Measurements from ENCODE around the gene MDFI.

Gene MDFI, protein sequence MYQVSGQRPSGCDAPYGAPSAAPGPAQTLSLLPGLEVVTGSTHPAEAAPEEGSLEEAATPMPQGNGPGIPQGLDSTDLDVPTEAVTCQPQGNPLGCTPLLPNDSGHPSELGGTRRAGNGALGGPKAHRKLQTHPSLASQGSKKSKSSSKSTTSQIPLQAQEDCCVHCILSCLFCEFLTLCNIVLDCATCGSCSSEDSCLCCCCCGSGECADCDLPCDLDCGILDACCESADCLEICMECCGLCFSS

GRCh38 chr6:41638002-41638934, at the start of gene MDFI:
Gene MDFI (plus strand): TSS chr6:41638468. CDS start chr6:41638750, 282 bp downstream.
- FAIRE-seq (no peak), DNase-seq (ENCODE audit: insufficient read length, low spot score) (peak; percentile 33)

GRCh38 chr6:41589223-41589622, 49.0 kb upstream of the MDFI start:
- FAIRE-seq (no peak), DNase-seq (ENCODE audit: insufficient read length, low spot score) (no peak)

GRCh38 chr6:41589636-41590622, 48.3 kb upstream of the MDFI start:
- DNase-seq (ENCODE audit: insufficient read length, low spot score) (no peak), FAIRE-seq (no peak)

- FAIRE-seq (no peak), DNase-seq (ENCODE audit: insufficient read length, low spot score) (no peak)
Measured at GRCh38 chr6:41591122-41591521, 47.1 kb upstream of the MDFI start.

DNA sequence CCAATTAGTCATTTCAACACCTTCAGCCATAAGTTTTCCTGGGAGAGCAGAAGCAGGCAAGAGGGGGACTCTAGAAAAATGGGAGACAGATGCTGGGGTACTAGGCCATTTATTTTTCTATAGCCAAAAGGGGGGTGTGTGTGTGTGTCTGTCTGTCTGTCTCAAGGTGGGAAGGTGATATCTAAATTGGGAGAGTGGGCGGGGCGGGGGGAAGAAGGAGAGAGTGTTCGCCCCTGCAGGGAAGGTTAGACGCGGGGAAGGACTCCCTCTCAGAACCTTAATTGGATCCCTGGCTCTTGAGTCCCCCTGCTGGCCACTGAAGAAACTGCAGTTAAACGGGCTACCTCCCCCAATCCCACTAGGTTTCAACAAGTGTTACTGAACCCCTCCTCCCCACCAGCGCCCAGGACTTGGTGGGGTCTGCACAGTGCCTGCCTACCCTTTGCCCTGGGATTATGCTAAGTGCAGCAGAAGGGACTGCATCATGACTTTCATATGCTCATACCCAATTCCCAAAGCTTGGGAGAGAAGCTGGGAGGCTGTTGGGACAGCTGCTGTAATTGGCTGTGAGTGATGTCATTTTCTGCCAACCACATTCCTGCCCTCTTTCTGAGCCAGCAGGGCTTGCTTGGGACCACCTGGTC, 46.3 kb upstream of the MDFI start:
- FAIRE-seq, result peak; percentile 48

DNA sequence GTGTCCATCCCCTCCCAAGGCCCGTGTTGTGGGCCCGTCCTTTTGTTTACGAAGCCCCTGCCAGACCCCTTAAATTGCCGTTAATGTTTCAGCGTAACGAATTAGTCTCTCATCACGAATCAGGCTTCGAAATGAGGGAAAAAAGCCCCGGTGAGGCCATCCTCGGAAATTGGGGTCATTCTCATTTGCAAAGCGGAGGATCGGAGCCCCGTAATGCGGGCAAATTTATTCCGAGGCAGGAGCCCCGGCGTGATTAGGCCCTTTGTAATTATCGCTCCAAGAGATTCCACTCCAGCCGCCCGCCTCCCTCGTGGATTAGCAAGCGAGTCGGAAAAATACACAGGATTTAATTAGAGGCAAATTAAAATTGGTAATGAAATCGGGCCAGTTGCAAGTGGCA, 44.9 kb upstream of the MDFI start:
- FAIRE-seq, result no peak

More for the DNA sequence above, 46.3 kb upstream of the MDFI start:
- DNase-seq (ENCODE audit: insufficient read length, low spot score), result peak; percentile 87

GRCh38 chr6:41593839-41594238, 44.4 kb upstream of the MDFI start:
- peak; percentile 60 for FAIRE-seq
- DNase-seq (ENCODE audit: insufficient read length, low spot score), result no peak

More for the DNA sequence above, 44.9 kb upstream of the MDFI start:
- DNase-seq (ENCODE audit: insufficient read length, low spot score), result no peak

- DNase-seq (ENCODE audit: insufficient read length, low spot score), result no peak
- FAIRE-seq, result no peak
Measured at GRCh38 chr6:41594326-41594725, 43.9 kb upstream of the MDFI start.

- DNase-seq (ENCODE audit: insufficient read length, low spot score), result no peak
Measured at GRCh38 chr6:41594766-41595165, 43.5 kb upstream of the MDFI start.

DNA sequence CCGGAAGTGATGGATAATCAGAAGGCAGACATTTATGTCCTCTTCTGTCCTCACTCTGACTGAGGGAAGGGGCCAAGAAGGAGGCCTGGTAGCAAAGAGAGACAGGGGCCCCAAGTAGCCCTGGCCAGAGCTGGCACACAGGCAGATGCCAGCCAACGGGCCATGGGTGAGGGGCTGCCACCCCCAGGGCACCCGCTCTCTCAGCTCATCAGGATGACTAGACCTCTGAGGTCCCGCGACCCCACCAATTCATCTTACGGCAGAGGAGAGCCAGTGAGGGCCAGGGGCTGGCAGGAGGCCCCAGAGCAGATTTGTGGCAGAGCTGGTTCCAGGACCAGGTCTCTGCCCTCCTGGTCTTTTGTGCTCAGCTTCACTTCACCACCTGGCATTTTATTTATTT, 43.1 kb upstream of the MDFI start:
- no peak for FAIRE-seq

More at GRCh38 chr6:41594766-41595165, 43.5 kb upstream of the MDFI start:
- no peak for FAIRE-seq

DNA sequence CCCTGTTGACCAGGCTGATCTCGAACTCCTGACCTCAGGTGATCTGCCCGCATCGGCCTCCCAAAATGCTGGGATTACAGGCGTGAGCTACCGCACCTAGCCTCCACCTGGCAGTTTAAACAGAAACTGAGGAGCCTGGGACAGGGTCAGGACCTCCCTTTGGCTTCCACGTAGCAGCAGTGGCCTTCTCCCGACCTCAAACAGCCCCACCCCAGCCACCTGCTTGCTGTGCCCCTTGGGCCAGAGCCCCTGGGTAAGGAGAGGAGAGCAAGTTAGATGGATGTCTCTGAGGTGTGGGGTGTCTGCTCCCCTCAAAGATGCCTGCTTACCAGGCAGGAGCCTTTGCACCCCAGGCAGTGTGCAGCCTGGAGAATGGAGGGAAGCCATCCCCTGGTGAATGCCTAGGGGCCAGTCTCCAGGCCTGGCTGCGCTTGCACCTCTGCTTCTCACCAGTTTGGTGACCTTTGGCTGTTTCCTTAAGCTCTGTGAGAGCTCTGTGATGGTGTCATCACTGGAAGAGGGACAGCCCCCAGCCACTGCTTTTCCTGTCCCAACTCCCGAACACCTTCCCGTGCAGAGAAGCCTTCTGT, 42.1 kb upstream of the MDFI start:
- no peak for FAIRE-seq
- no peak for DNase-seq (ENCODE audit: insufficient read length, low spot score)

More for the DNA sequence above, 43.1 kb upstream of the MDFI start:
- DNase-seq (ENCODE audit: insufficient read length, low spot score), result no peak

DNA sequence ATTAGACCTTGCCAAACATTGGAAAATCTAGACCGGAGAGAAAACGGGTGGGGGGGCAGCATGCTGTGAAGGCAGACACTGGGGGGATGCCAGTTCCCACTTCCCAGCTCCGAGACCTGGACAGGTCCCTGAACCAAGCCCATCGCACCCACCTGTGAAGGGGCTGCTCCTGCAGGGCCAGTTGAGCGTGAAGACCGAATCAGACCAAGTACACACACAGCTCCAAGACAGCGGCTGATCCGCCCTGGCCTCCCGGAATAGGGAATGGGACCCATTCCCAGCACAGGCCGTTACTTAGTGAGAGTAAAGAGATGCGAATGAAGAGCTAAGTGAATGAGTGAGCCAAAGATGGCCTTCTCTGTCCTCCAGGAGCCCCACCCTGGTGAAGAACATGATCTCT, 41.5 kb upstream of the MDFI start:
- FAIRE-seq (no peak), DNase-seq (ENCODE audit: insufficient read length, low spot score) (no peak)

DNA sequence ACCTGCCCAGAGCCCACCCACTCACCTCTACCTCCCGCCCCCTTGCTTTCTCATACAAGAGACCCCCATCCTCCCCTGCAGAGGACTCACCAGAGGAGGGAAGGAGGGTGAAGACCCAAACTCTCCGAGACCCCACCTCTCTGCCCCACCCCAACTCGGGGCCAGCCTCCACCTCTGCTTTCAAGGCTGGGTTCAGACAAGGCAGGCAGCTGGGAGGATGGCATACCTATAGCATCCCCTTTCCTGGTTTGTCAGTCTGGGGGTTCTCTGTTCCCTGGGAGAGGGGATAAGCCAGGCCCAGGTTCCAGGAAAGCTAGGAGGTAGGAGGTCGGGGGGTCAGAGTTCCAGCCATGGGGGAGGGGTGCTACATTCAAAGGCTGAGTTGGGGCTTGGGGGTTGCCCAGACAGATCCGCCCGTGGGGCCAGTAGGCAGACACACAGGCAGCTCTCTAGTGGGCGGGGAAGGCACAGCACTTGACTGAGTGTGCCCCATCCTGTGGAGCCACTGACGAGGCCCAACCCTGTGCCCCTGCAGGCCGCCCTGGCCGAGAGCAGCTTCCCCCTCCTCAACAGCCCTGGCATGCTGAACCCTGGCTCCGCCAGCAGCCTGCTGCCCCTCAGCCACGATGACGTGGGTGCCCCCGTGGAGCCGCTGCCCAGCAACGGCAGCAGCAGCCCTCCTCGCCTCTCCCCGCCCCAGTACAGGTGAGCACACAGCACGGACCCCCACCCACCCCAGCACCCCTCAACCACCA, 40.8 kb upstream of the MDFI start:
- FAIRE-seq (no peak), DNase-seq (ENCODE audit: insufficient read length, low spot score) (no peak)

DNA sequence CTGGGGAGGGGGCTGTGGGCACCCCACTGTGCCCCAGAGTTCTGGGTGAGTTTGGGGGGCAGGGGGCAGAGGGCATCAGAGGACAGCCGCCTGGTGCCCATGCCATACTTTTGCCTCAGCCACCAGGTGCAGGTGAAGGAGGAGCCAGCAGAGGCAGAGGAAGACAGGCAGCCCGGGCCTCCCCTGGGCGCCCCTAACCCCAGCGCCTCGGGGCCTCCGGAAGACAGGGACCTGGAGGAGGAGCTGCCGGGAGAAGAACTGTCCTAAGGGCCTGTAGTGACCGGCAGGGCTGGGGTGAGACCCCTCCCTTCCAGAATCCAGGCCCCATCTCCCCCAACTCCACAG, 39.6 kb upstream of the MDFI start:
- no peak for FAIRE-seq
- no peak for DNase-seq (ENCODE audit: insufficient read length, low spot score)

GRCh38 chr6:41599015-41599851, 39.0 kb upstream of the MDFI start:
- no peak for DNase-seq (ENCODE audit: insufficient read length, low spot score)
- no peak for FAIRE-seq

DNA sequence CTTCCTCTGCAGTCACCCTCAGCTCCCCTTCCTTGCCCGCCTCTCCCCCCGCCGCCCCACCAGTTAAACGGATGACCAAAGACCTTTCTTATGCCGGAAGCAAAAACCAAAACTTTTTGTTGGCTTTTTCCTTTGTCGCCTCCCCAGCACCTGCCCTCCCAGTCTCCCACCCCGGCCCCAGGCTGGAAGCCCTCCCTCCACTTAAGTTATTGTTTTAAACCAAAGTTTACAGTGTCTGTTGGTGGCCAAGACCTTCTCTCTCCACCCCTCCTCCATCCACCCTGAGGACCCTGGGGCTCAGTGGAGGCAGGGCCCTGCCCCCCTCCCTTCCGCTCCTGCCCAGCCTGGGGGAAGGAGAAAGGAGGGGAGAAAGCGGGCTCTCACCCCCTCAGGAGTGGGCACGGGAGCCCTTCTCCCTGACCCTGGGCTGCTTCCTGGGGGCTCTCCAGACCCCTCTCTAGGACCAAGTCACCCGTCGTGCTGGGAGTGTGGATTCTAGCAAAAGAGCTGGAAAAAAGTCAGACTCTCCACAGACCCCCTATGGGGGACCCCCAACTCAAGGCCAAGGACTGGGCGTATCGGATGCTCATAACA, 38.3 kb upstream of the MDFI start:
- FAIRE-seq (no peak), DNase-seq (ENCODE audit: insufficient read length, low spot score) (no peak)

DNA sequence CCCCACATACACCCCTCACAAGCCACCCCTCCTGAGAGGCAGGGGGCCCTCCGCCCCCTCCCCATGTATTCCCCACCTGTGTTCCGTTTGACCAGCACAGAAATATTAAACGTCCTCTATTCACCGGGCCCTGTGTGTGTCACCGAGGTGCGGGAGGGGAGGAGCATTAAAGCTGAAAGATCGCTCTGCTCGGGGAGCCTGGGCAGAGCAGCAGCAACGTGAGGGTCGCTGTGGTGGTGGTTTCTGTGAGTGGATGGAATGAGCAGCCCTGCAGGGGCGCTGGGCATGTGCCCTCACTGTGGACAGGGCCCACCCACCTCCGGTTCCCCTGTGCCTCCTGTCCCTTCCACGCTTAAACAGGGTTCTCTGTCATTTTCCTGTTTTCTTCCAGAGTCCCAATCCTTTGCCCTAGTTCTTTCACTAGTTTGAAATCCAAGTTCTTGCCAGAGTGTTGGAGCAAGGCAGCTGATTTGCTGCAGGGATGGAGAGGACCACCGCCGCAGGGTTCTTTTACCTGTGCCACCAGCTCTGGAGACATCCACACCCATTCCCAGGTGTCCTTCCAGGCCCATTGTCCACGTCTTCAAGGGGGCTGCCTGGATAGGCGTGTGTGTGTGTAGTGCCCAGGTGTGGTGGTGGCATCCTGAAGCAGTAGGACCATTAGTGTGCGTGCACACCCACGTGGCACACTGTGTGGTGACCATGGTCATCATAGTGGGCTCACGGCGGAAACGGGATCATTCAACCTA, 37.6 kb upstream of the MDFI start:
- DNase-seq (ENCODE audit: insufficient read length, low spot score) (no peak), FAIRE-seq (peak; percentile 9)
